BLaER1 (cell line): ENCODE measurements around the gene CTNNA1.

Experiments
- H3K27ac ChIP-seq: shearing (Covaris generic); formaldehyde crosslinking; 2 replicates; pipeline ENCODE4 v1.8.1; 2022
- H3K27me3 ChIP-seq: shearing (Covaris generic); formaldehyde crosslinking; 2 replicates; pipeline ENCODE4 v1.8.1; 2022
- H3K36me3 ChIP-seq: shearing (Covaris generic); formaldehyde crosslinking; 2 replicates; pipeline ENCODE4 v1.8.1; 2022
- H3K4me1 ChIP-seq: shearing (Covaris generic); formaldehyde crosslinking; 2 replicates; pipeline ENCODE4 v1.8.1; 2022
- H3K4me2 ChIP-seq: shearing (Covaris generic); formaldehyde crosslinking; 2 replicates; pipeline ENCODE4 v1.8.1; 2022
- H3K4me3 ChIP-seq: shearing (Covaris generic); formaldehyde crosslinking; 2 replicates; pipeline ENCODE4 v1.8.1; 2022
- H3K9ac ChIP-seq: shearing (Covaris generic); formaldehyde crosslinking; 2 replicates; pipeline ENCODE4 v1.8.1; 2022
- H3K9me3 ChIP-seq: shearing (Covaris generic); formaldehyde crosslinking; 2 replicates; pipeline ENCODE4 v1.8.1; 2022
- H4K20me1 ChIP-seq: shearing (Covaris generic); formaldehyde crosslinking; 2 replicates; pipeline ENCODE4 v1.8.1; 2022
- Cebpa-rat ChIP-seq: shearing (Covaris generic); IDR thresholded peaks from 2 replicates; pipeline ENCODE4 v1.8.1; 2022

Gene CTNNA1

DNA sequence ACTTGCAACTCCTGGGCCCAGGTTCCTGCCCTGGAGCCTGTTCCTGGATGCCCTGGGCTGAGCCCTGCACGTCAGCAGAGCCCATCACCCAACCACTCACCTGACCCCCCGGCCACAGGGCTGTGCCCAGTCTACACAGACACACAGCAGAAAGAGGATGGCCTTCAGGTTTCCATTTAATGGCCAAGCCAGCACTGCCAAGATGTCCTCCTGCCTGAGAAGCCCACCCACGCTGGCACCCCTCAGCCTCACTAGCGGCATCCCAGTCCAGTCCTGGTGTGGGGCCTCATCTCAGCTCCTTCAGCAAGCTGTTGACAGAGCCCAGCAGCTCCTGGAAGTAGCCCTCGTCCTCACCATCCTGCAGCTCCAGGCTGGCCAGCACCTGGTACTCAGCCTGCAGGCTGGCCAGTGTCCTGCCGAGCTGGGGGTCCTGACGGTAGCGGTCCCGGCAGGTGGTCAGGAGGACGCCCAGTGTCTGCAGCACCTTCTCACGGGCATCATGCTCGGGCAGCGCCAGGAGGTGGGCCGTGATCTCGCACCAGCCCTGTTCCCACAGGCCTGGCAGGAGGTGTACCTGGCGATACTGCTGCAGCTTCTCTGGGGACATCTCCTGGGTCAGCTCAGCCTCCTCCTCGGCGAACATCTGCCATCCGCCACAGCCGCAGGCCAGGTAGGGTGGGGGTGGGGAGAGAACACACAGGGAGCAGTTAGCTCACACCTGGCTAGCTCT is 193.8 kb downstream of the CTNNA1 start:
- no peak for TF ChIP-seq Cebpa-rat
- H4K20me1 ChIP-seq, result 0 out of 2 replicates have a peak, but pooled peaks cover 10% of the 10 kb centered on the region
- peaks cover 100% of the 10 kb centered on the region for H3K4me1 ChIP-seq
- H3K4me3 ChIP-seq, result no peak overlapping the region
- H3K27ac ChIP-seq, result peak overlapping the region; percentile 81; the same call in 1 of the 2 replicates
- no peaks in the 10 kb centered on the region for H3K9me3 ChIP-seq
- H3K27me3 ChIP-seq, result no peaks in the 10 kb centered on the region
- peaks cover 19% of the 10 kb centered on the region; the same call in 1 of the 2 replicates for H3K36me3 ChIP-seq
- H3K4me2 ChIP-seq, result peak overlapping the region; percentile 58
- H3K9ac ChIP-seq, result no peak overlapping the region

DNA sequence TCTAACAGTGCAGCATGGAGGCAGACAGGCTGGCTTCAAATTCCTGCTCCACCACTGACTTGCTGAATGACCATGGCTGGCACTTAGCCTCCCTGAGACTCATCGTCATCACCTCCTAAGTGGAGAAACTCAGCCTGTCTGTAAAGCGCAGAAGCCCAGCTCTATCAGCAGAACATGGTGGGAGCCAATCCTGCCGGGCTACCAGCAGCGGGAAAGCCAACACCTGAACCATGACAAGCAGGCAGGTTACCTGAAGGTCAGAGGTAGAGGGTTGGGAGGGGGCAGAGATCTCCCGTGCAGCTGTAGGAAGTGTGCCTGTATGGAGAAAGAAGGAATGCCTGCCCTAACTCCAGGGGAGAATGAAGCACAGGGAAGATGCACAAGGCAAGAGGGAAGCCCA is 194.6 kb downstream of the CTNNA1 start:
- Histone ChIP-seq H3K27me3 (no peaks in the 10 kb centered on the region), H3K4me2 (peak overlapping the region; percentile 58), H3K4me3 (no peak overlapping the region), H4K20me1 (0 out of 2 replicates have a peak, but pooled peaks cover 10% of the 10 kb centered on the region), H3K9ac (0 out of 2 replicates have a peak overlapping the region, but pooled peaks have one; percentile 27), H3K9me3 (no peaks in the 10 kb centered on the region), H3K4me1 (peaks cover 100% of the 10 kb centered on the region), H3K27ac (0 out of 2 replicates have a peak overlapping the region, but pooled peaks have one; percentile 38), H3K36me3 (peaks cover 19% of the 10 kb centered on the region; the same call in 1 of the 2 replicates)
- TF ChIP-seq Cebpa-rat, result no peak

DNA sequence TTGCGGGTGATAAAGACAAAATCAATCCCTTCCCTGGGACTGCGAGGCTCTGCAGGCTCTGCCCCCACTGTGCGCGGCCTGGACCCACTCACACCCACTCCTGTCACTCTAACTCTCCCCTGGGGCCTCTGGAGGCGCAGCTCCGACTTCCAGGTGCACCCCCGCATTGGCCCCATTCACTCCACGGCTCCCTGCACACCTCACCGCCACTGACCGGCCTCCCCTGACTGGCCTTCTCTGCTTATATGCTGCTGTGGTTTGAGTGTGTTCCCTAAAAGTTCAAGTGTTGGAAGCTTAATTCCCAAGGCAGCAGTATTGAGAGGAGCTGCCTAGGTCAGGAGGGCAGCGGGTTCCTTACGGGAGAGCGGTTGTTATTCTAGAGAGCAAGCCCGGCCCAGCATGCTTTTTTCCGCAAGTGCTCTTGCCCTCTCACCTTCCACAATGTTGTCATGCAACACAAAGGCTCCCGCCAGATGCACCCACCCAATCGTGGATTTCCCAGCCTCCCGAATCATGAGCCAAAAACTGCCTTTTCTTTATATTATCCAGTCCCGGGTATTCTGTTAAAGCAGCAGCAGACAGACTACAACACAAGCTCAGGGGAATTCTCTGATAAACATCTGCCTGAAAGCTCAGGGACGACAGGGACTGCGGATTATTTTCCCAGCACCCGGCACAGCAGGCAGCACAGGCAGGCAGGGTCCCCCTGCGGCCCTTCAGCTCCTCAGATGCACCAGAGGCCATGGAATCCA is 195.4 kb downstream of the CTNNA1 start:
- Histone ChIP-seq H3K4me3 (no peak overlapping the region), H3K27me3 (no peaks in the 10 kb centered on the region), H3K9ac (0 out of 2 replicates have a peak overlapping the region, but pooled peaks have one; percentile 27), H3K9me3 (no peaks in the 10 kb centered on the region), H3K4me2 (peak overlapping the region; percentile 58), H4K20me1 (0 out of 2 replicates have a peak, but pooled peaks cover 8% of the 10 kb centered on the region), H3K4me1 (peaks cover 100% of the 10 kb centered on the region), H3K36me3 (peaks cover 19% of the 10 kb centered on the region; the same call in 1 of the 2 replicates), H3K27ac (peak overlapping the region; percentile 38; the same call in 1 of the 2 replicates)
- TF ChIP-seq Cebpa-rat, result no peak

DNA sequence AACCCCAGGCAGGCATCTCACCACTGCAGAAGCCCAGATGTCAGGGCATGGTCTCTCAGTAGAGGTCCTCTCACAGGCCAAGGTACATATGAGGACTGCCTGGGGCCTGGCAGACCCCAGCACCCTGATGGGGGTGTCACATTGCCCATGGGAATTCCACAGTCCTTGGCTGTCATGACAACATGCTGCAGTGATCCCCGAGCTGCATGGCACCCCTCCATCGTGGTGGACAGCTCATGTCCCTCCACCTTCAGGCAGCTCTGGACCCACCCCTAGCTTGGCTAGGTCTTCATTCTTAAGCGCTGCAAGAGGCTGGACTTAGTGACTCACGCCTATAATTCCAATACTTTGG is 196.0 kb downstream of the CTNNA1 start:
- no peak for TF ChIP-seq Cebpa-rat

DNA sequence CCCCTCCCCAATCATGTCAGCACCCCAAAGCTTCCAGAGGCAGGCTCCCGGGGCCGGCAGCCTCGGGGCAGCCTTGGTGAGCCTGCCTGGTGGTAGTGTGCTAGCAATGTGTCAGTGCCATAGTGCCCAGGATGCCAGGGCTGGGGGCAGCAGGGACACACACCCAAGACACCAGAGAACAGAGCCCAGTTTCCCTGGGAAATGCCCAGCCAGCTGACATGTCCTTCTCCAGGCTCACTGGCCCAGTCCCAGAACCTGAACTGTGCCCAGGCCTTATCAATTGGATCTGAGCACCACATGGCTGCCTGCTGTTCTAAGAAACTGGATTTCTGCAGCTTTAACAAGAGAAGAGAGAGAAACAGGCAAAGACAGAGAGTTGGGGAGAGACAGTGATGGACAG is 196.8 kb downstream of the CTNNA1 start:
- Histone ChIP-seq H3K36me3 (peaks cover 19% of the 10 kb centered on the region; the same call in 1 of the 2 replicates), H3K9ac (peak overlapping the region; percentile 45; the same call in 1 of the 2 replicates)

More for the DNA sequence above, 196.0 kb downstream of the CTNNA1 start:
- H3K27ac ChIP-seq, result no peak overlapping the region
- H3K4me1 ChIP-seq, result peaks cover 100% of the 10 kb centered on the region
- H4K20me1 ChIP-seq, result 0 out of 2 replicates have a peak, but pooled peaks cover 2% of the 10 kb centered on the region
- H3K27me3 ChIP-seq, result no peaks in the 10 kb centered on the region
- no peaks in the 10 kb centered on the region for H3K9me3 ChIP-seq
- peaks cover 19% of the 10 kb centered on the region; the same call in 1 of the 2 replicates for H3K36me3 ChIP-seq
- peak overlapping the region; percentile 15; the same call in 1 of the 2 replicates for H3K4me2 ChIP-seq
- H3K4me3 ChIP-seq, result no peak overlapping the region
- H3K9ac ChIP-seq, result no peak overlapping the region

DNA sequence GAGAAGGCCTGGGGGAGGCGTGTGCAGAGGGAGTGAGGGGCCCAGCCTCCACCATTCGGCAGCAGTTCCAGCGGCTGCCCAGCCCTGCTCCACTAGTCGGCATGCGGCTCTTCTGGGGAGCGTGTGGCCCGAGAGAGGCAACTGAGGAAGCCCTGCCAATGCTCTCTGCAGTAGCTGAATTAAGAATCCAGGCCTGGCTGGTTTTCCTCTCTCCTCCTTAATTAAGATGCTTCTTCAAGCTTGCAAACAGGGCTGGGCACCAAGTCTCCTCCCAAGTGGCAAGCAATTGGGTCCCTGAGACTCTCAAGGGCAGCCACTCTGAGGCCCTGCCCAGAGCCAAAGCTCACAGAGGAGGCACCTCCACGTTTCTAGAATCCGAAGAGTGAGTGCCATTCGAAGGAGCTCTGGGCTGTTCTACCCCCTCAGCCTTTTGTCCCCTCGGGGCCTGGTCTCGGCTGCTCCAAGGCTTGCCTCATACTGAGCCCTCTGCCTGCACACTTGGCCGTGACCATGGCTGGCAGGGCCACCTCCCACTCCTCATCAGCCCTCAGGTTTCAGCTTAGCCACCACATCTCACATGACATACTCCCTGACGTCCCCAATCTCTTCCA is 197.3 kb downstream of the CTNNA1 start:
- Histone ChIP-seq H3K36me3 (peaks cover 19% of the 10 kb centered on the region; the same call in 1 of the 2 replicates), H3K27me3 (no peaks in the 10 kb centered on the region), H3K4me3 (no peak overlapping the region), H3K9me3 (no peaks in the 10 kb centered on the region), H3K9ac (peak overlapping the region; percentile 45; the same call in 1 of the 2 replicates), H3K27ac (peak overlapping the region; percentile 89), H4K20me1 (no peaks in the 10 kb centered on the region), H3K4me1 (peaks cover 100% of the 10 kb centered on the region), H3K4me2 (peak overlapping the region; percentile 84)
- no peak for TF ChIP-seq Cebpa-rat

More for the DNA sequence above, 196.8 kb downstream of the CTNNA1 start:
- Histone ChIP-seq H3K27me3 (no peaks in the 10 kb centered on the region), H3K27ac (peak overlapping the region; percentile 89), H3K4me3 (no peak overlapping the region), H3K9me3 (no peaks in the 10 kb centered on the region), H4K20me1 (no peaks in the 10 kb centered on the region), H3K4me1 (peaks cover 100% of the 10 kb centered on the region), H3K4me2 (peak overlapping the region; percentile 84)
- no peak for TF ChIP-seq Cebpa-rat

DNA sequence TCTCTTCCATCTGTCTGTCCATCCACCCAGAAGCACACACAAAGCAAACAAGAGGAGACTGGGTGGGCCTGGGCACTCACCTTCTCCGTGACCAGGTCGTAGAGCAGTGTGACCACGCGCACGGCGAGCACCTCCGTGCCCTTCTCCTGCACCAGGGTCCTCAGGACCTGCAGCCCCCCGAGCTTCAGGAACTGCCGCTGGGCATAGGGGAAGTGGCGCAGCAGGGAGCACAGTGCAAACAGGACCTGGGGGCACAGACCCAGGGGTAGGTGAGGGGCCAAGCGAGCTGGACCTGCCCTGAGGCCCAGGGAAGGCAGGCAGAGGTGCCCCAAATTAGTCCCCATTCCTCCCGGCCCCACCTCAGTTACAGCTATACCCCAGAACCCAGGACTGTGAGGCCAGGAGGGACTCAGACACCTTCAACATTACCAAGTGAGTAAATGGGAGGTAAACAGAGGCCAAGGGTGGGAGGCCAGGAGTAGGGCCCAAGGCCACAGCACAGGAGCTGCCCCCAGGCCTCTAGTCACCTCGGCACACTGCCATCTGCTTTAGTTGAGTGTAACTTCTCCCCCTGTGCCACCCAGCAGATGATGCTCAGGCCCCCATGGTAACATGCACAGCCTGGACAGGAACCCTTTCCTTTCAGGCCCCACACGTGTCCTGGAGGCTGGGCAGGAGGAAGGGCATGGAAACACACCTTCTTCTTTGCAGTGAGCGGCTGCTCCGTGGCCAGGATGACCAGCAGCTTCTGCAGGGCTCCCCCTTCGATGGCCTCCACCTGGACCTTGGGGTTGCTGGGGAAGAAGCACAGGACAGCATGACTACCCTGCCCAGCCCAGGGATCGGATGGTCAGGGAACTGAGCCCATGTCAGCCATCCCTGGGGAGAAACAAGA is 198.1 kb downstream of the CTNNA1 start:
- H3K27me3 ChIP-seq, result no peaks in the 10 kb centered on the region
- peak overlapping the region; percentile 75; the same call in 1 of the 2 replicates for H3K9ac ChIP-seq
- peaks cover 94% of the 10 kb centered on the region for H3K4me1 ChIP-seq
- peak overlapping the region; percentile 84 for H3K4me2 ChIP-seq
- peak overlapping the region; percentile 89 for H3K27ac ChIP-seq
- no peaks in the 10 kb centered on the region for H4K20me1 ChIP-seq
- peaks cover 12% of the 10 kb centered on the region; the same call in 1 of the 2 replicates for H3K36me3 ChIP-seq
- no peak overlapping the region for H3K4me3 ChIP-seq
- H3K9me3 ChIP-seq, result no peaks in the 10 kb centered on the region
- TF ChIP-seq Cebpa-rat, result no peak

DNA sequence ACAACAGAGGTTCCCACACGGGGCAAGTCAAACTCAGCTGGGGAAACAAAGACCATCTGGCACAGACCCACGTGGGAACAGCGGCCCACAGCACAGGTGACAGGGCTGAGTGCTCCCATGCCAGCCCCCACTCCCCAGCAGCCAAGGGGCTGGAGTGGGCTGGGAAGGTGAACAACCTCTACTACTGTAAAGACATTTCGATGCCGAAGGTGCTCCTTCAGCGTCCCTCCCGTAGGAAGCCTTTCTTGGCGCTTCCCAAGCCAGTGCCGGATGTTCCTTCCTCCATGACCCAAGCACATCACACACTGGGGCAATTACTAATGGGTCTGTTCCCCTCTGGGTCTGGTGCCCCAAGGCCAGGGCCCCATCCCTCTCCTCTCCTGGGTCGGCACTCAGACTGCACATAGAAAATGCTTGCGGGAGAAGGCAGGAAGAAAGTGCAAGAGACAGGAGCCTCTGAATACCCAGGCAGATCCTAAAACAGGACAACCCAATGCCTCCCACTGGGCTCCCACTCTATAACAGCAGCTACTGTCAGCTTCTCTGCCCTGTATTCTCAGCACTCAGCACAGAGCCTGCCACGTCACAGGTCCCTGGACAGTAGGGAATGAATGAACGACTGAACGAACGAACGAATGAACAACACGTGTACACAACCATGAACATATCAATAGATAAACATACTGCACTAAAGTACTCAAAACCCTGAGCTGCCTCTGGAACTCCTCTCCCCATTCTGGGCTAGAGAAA is 198.9 kb downstream of the CTNNA1 start:
- peaks cover 86% of the 10 kb centered on the region for H3K4me1 ChIP-seq
- H3K9ac ChIP-seq, result peak overlapping the region; percentile 75
- H3K9me3 ChIP-seq, result no peaks in the 10 kb centered on the region
- H3K27me3 ChIP-seq, result no peaks in the 10 kb centered on the region
- H4K20me1 ChIP-seq, result no peaks in the 10 kb centered on the region
- 0 out of 2 replicates have a peak overlapping the region, but pooled peaks have one; percentile 26 for H3K4me3 ChIP-seq
- no peak for TF ChIP-seq Cebpa-rat
- peaks cover 4% of the 10 kb centered on the region; the same call in 1 of the 2 replicates for H3K36me3 ChIP-seq
- peak overlapping the region; percentile 84 for H3K4me2 ChIP-seq
- H3K27ac ChIP-seq, result peak overlapping the region; percentile 89
